Measurements from ENCODE around the gene ERGIC1.
"Not testable (repeated sequence)": the region's sequence is repeated elsewhere in the genome, so short reads cannot be mapped to it uniquely, and the experiment has no call there.

GRCh38 chr5:172851254-172851653, 17.2 kb downstream of the ERGIC1 start:
- not testable (repeated sequence) for TF ChIP-seq FOSL2 (CRISPR knock-in tag; IDR thresholded peaks at IDR 0.05); HNF4A (CRISPR knock-in tag; IDR thresholded peaks at IDR 0.05); E2F5 (CRISPR knock-in tag; conservative IDR thresholded peaks at IDR 0.05); ZNF740 (CRISPR knock-in tag; IDR thresholded peaks at IDR 0.05); MYNN (CRISPR knock-in tag; IDR thresholded peaks at IDR 0.05; ENCODE audit: low read depth); PCBP1 (IDR thresholded peaks at IDR 0.05; ENCODE audit: borderline replicate concordance, low read depth, low read length)
- TF ChIP-seq, protein P1, sequence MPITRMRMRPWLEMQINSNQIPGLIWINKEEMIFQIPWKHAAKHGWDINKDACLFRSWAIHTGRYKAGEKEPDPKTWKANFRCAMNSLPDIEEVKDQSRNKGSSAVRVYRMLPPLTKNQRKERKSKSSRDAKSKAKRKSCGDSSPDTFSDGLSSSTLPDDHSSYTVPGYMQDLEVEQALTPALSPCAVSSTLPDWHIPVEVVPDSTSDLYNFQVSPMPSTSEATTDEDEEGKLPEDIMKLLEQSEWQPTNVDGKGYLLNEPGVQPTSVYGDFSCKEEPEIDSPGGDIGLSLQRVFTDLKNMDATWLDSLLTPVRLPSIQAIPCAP (CRISPR knock-in tag; IDR thresholded peaks at IDR 0.05; ENCODE audit: low read depth) = not testable (repeated sequence)
